ENCODE measurements around the gene IL17RD.

Gene IL17RD

GRCh38 chr3:57065588-57065987 lies 99.6 kb downstream of the IL17RD start:
- no peak for DNase-seq (ENCODE audit: low spot score)

GRCh38 chr3:57064572-57064971 lies 100.6 kb downstream of the IL17RD start:
- DNase-seq (ENCODE audit: low spot score), result no peak

DNA sequence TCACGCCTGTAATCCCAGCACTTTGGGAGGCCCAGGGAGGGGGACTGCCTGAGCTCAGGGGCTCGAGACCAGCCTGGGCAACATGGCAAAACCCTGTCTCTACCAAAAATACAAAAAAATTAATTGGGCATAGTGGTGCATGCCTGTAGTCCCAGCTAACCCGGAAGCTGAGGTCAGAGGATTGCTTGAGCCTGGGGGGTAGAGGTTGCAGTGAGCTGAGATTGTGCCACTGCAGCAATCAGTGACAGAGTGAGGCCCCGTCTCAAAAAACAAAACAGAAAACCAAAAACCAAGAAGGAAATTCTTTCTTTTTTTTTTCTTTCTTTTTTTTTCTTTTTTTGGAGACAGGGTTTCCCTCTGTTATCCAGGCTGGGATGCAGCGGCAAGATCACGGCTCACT lies 101.2 kb downstream of the IL17RD start:
- no peak for DNase-seq (ENCODE audit: low spot score)

GRCh38 chr3:57063032-57063431 lies 102.1 kb downstream of the IL17RD start:
- DNase-seq (ENCODE audit: low spot score), result no peak

DNA sequence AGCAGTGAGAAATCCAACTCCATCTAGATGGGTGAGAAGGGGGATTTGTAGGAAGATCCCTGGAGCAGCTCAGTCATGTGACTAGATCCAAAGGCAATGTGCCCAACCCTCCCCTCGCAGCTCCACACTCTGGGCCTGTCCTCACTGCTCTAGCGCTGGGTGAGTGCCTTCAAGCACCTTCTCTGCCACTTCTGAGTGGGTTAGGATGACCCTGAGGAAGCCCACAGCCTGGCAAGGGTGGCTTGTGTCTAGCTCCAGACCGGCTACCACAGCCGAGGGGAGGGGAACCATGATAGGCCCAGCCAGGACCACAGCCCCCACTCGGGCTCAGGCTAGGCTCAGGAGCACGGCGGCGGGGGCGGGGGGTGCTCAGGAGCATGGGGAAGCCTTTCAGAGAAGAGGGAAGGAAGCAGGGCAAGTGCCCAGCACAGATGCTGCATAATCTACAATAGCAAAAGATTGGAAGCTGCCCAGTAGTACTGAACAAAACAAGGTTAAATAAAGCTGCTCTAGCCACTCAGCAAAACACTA lies 103.0 kb downstream of the IL17RD start:
- DNase-seq (ENCODE audit: low spot score), result no peak

DNA sequence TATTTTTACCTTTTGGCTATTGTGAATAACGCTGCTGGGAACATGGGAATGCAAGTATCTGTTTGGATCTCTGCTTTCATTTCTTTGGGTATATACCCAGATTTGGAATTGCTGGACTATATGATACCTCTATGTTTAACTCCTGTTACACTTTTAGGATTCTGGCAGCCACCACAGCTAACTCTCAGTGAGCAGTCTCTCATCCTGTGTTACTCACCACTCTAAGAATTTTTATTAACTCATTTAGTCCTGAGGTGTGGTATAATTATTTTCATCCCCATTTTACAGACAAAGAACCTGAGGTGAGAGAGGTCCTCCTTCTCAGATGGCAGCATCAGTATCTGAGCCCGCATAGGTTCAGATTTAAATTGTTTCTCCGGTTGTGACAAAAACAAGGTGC lies 103.6 kb downstream of the IL17RD start:
- no peak for DNase-seq (ENCODE audit: low spot score)

GRCh38 chr3:57060089-57060821 lies 104.9 kb downstream of the IL17RD start, which contains the start of gene SPATA12:
Gene SPATA12, plus strand, starts transcription at chr3:57060664. Its CDS starts 13,031 bp downstream, at chr3:57073695.
- no peak for DNase-seq (ENCODE audit: low spot score)

GRCh38 chr3:57059411-57059810 lies 105.7 kb downstream of the IL17RD start:
- DNase-seq (ENCODE audit: low spot score), result no peak

- DNase-seq (ENCODE audit: low spot score), result no peak
These were observed 107.8 kb downstream of the IL17RD start for GRCh38 chr3:57057351-57057750.

DNA sequence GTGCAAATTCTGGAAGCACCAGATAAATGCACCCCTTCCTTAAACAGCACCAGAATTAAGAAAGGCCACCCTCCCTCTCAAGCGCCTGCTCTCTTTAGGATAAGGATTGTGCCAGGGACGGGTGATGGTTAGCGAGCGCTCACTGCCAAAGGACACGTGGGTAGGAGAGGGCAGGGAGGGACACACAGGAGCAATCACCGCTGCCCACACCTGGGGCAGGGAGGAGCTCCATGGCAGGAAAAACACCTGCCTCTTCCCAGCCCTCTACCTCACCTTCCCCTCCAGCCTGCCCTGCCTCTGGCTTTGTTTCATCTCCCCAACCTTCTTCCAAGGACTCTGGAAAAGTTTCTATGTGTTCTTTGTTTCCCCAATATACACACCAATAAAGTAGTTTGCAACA lies 112.0 kb downstream of the IL17RD start:
- no peak for DNase-seq (ENCODE audit: low spot score)

GRCh38 chr3:57052662-57053061 lies 112.5 kb downstream of the IL17RD start:
- DNase-seq (ENCODE audit: low spot score), result no peak

- no peak for DNase-seq (ENCODE audit: low spot score)
These were observed 116.4 kb downstream of the IL17RD start for GRCh38 chr3:57048728-57049127.

GRCh38 chr3:57048052-57048671 lies 117.0 kb downstream of the IL17RD start:
- DNase-seq (ENCODE audit: low spot score), result no peak

DNA sequence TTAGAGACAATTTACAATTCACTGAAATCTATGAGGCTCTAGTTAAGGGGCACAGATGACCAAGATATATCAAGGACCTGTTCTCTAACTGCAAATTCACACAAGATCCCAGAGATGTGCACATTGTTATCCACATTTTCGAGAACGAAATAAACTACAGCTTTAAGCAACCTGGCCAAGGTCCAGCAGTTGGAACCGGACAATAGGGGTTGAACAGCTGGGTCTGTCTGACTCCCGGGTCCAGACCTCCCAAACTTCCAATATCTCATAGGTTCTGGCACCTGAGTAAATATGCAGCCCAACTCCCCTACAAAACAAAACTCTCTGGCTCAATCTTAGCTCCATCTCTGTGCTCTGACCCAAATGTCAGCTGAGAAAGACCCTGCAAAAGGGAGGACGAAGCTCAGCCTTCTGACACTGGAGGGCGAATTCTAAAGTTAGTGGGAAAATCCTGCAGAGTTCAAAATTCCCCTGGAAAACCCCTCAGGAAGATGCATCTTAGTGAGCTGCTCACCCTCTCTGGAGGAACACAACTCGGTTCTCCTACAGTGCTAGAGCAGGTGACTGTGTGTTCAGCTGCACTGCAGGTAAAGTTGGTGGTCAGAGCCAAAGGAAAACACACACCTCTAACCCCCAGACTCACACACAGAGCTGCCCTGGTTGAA lies 118.9 kb downstream of the IL17RD start:
- no peak for DNase-seq (ENCODE audit: low spot score)

DNA sequence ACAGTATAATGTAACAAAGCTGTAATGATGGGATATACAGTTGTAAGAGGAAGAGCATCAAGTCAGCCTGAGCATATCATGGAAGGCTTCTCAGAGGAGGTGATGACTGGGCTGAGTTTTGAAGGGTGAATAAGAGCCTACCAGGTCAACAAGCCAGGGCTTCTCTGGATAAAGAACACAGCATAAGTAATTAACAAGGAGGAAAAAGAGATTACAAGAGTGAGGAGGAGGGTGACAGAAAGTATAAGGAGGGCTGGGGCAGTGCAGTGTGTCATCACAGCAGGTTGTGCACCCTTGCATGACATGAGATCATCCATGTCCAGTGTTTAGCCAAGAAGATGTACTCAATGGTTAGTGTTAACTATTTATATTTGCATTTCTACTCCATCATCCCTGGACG lies 121.6 kb downstream of the IL17RD start:
- DNase-seq (ENCODE audit: low spot score), result no peak

GRCh38 chr3:57041674-57042073 lies 123.5 kb downstream of the IL17RD start:
- no peak for DNase-seq (ENCODE audit: low spot score)

Data from D341Med (cell line).